COLO829 (cell line): Measurements from ENCODE around the gene N4BP2.

ENCODE experiments used
- DNase-seq: peaks from one replicate; pipeline ENCODE4 v3.0.0; 2012; ENCODE audit warnings: low spot score

The N4BP2 gene

GRCh38 chr4:40192114-40193015 is 135.7 kb downstream of the N4BP2 start:
- no peak for DNase-seq

GRCh38 chr4:40193016-40193571 is 136.4 kb downstream of the N4BP2 start:
- no peak for DNase-seq

GRCh38 chr4:40193578-40193977 is 136.9 kb downstream of the N4BP2 start:
- no peak for DNase-seq

- DNase-seq = no peak
Measured at GRCh38 chr4:40194602-40195161, 138.0 kb downstream of the N4BP2 start.

- DNase-seq = no peak
Measured at GRCh38 chr4:40195182-40196177, 138.8 kb downstream of the N4BP2 start.

GRCh38 chr4:40196272-40196671 is 139.6 kb downstream of the N4BP2 start:
- no peak for DNase-seq

- no peak for DNase-seq
Measured at GRCh38 chr4:40196724-40197281, 140.2 kb downstream of the N4BP2 start, which contains the start of gene RHOH. Gene RHOH, plus strand, starts transcription at chr4:40197031. Its CDS starts 46,356 bp downstream, at chr4:40243387.

GRCh38 chr4:40197879-40198689 is 141.4 kb downstream of the N4BP2 start:
- DNase-seq = no peak

- DNase-seq = no peak
Measured at GRCh38 chr4:40199179-40199670, 142.6 kb downstream of the N4BP2 start.

- no peak for DNase-seq
Measured at GRCh38 chr4:40199999-40200874, 143.6 kb downstream of the N4BP2 start.

- no peak for DNase-seq
Measured at GRCh38 chr4:40200875-40201801, 144.5 kb downstream of the N4BP2 start.

- DNase-seq = no peak
Measured at GRCh38 chr4:40201898-40202297, 145.2 kb downstream of the N4BP2 start.

GRCh38 chr4:40202474-40202873 is 145.8 kb downstream of the N4BP2 start:
- no peak for DNase-seq

- no peak for DNase-seq
Measured at GRCh38 chr4:40204507-40205258, 148.0 kb downstream of the N4BP2 start.

GRCh38 chr4:40205259-40206198 is 148.9 kb downstream of the N4BP2 start:
- no peak for DNase-seq

- no peak for DNase-seq
Measured at GRCh38 chr4:40206426-40206825, 149.8 kb downstream of the N4BP2 start.
